ENCODE results near the gene MCAM.

The MCAM gene

GRCh38 chr11:119330237-119330636, 13.3 kb upstream of the MCAM start:
- no peak for DNase-seq (ENCODE audit: low read depth in 2 of 2)

GRCh38 chr11:119329320-119329719, 12.4 kb upstream of the MCAM start:
- DNase-seq (ENCODE audit: low read depth in 2 of 2): no peak

GRCh38 chr11:119324189-119324588, 7.3 kb upstream of the MCAM start:
- DNase-seq (ENCODE audit: low read depth in 2 of 2): no peak

- DNase-seq (ENCODE audit: low read depth in 2 of 2): peak; percentile 43 to 62
Measured at GRCh38 chr11:119323532-119324033, 6.7 kb upstream of the MCAM start.

- no peak for DNase-seq (ENCODE audit: low read depth in 2 of 2)
Measured at GRCh38 chr11:119322921-119323531, 6.1 kb upstream of the MCAM start.

GRCh38 chr11:119322360-119322739, 5.4 kb upstream of the MCAM start:
- DNase-seq (ENCODE audit: low read depth in 2 of 2): no peak

GRCh38 chr11:119320776-119321524, 4.0 kb upstream of the MCAM start:
- no peak for DNase-seq (ENCODE audit: low read depth in 2 of 2)

GRCh38 chr11:119320240-119320775, 3.4 kb upstream of the MCAM start:
- no peak for DNase-seq (ENCODE audit: low read depth in 2 of 2)

- DNase-seq (ENCODE audit: low read depth in 2 of 2): no peak
Measured at GRCh38 chr11:119319700-119320239, 2.8 kb upstream of the MCAM start.

- DNase-seq (ENCODE audit: low read depth in 2 of 2): no peak
Measured at GRCh38 chr11:119319136-119319699, 2.3 kb upstream of the MCAM start.

- DNase-seq (ENCODE audit: low read depth in 2 of 2): no peak
Measured at GRCh38 chr11:119318240-119319135, 1.6 kb upstream of the MCAM start.

GRCh38 chr11:119317592-119318239, 786 bp upstream of the MCAM start:
- DNase-seq (ENCODE audit: low read depth in 2 of 2): no peak

GRCh38 chr11:119316016-119316728, 758 bp downstream of the MCAM start:
- DNase-seq (ENCODE audit: low read depth in 2 of 2): no peak

GRCh38 chr11:119315131-119316015, 1.6 kb downstream of the MCAM start:
- DNase-seq (ENCODE audit: low read depth in 2 of 2): peak in 1 of 2 donors; percentile 30

GRCh38 chr11:119314726-119315125, 2.2 kb downstream of the MCAM start:
- DNase-seq (ENCODE audit: low read depth in 2 of 2): no peak

- no peak for DNase-seq (ENCODE audit: low read depth in 2 of 2)
Measured at GRCh38 chr11:119310682-119311052, 6.3 kb downstream of the MCAM start.

GRCh38 chr11:119309953-119310681, 6.8 kb downstream of the MCAM start:
- no peak for DNase-seq (ENCODE audit: low read depth in 2 of 2)

GRCh38 chr11:119309411-119309810, 7.5 kb downstream of the MCAM start:
- no peak for DNase-seq (ENCODE audit: low read depth in 2 of 2)

GRCh38 chr11:119307974-119308373, 9.0 kb downstream of the MCAM start:
- no peak for DNase-seq (ENCODE audit: low read depth in 2 of 2)

All from activated CD8-positive, alpha-beta memory T cell treated with anti-CD3 and anti-CD28 coated beads for 4 hours (primary cell).